AG09319 (cell line): ENCODE measurements around the gene SKIDA1.

ENCODE experiments used
- DNase-seq: peaks from one replicate; pipeline ENCODE4 v3.0.0-alpha.2; 2010; ENCODE audit warnings: low read depth; ENCODE audit errors: extremely low read depth
- CTCF ChIP-seq: IDR thresholded peaks from 2 replicates; pipeline ENCODE4 v1.5.1; 2011; ENCODE audit warnings: low read depth, mild to moderate bottlenecking, inconsistent platforms, low read length, moderate library complexity

Gene SKIDA1

GRCh38 chr10:21521751-21522533 lies 3.5 kb downstream of the SKIDA1 start:
- DNase-seq, result no peak
- TF ChIP-seq CTCF, result no peak

- no peak for TF ChIP-seq CTCF
- DNase-seq, result no peak
Measured at GRCh38 chr10:21520949-21521348, 4.5 kb downstream of the SKIDA1 start.

- no peak for TF ChIP-seq CTCF
Measured at GRCh38 chr10:21520509-21520908, 5.0 kb downstream of the SKIDA1 start.

GRCh38 chr10:21519941-21520436 lies 5.5 kb downstream of the SKIDA1 start:
- TF ChIP-seq CTCF, result no peak
- no peak for DNase-seq

More at GRCh38 chr10:21520509-21520908, 5.0 kb downstream of the SKIDA1 start:
- no peak for DNase-seq

- DNase-seq, result no peak
Measured at GRCh38 chr10:21519397-21519933, 6.0 kb downstream of the SKIDA1 start.

GRCh38 chr10:21518641-21519396 lies 6.7 kb downstream of the SKIDA1 start:
- no peak for DNase-seq
- no peak for TF ChIP-seq CTCF

More at GRCh38 chr10:21519397-21519933, 6.0 kb downstream of the SKIDA1 start:
- TF ChIP-seq CTCF, result no peak

GRCh38 chr10:21518149-21518640 lies 7.3 kb downstream of the SKIDA1 start:
- TF ChIP-seq CTCF, result no peak
- DNase-seq, result no peak
